ENCODE measurements around the gene KRT8.

Gene KRT8

GRCh38 chr12:52917800-52918199 lies 12.9 kb upstream of the KRT8 start:
- Mint-ChIP-seq H3K4me3 (no peak overlapping the region), H3K27me3 (ENCODE audit: low read depth) (peaks cover 2% of the 10 kb centered on the region), H3K27ac (no peak overlapping the region), H3K4me1 (ENCODE audit: low read depth) (no peaks in the 10 kb centered on the region), H3K9me3 (no peaks in the 10 kb centered on the region), H3K36me3 (ENCODE audit: low read depth) (no peaks in the 10 kb centered on the region)
- no peak for DNase-seq (ENCODE audit: low spot score)

- Mint-ChIP-seq H3K4me3 (no peak overlapping the region), H3K36me3 (ENCODE audit: low read depth) (no peaks in the 10 kb centered on the region), H3K4me1 (ENCODE audit: low read depth) (no peaks in the 10 kb centered on the region), H3K27ac (no peak overlapping the region), H3K27me3 (ENCODE audit: low read depth) (peaks cover 2% of the 10 kb centered on the region), H3K9me3 (no peaks in the 10 kb centered on the region)
- no peak for DNase-seq (ENCODE audit: low spot score)
These were observed 11.3 kb upstream of the KRT8 start for GRCh38 chr12:52916216-52916615.

GRCh38 chr12:52915637-52916036 lies 10.8 kb upstream of the KRT8 start:
- no peaks in the 10 kb centered on the region for H3K9me3 Mint-ChIP-seq
- H3K4me1 Mint-ChIP-seq (ENCODE audit: low read depth): no peaks in the 10 kb centered on the region
- no peak overlapping the region for H3K4me3 Mint-ChIP-seq
- peaks cover 2% of the 10 kb centered on the region for H3K27me3 Mint-ChIP-seq (ENCODE audit: low read depth)
- no peaks in the 10 kb centered on the region for H3K36me3 Mint-ChIP-seq (ENCODE audit: low read depth)
- H3K27ac Mint-ChIP-seq: no peak overlapping the region
- no peak for DNase-seq (ENCODE audit: low spot score)

- Mint-ChIP-seq H3K27me3 (ENCODE audit: low read depth) (peaks cover 2% of the 10 kb centered on the region), H3K9me3 (no peaks in the 10 kb centered on the region), H3K27ac (no peak overlapping the region), H3K4me1 (ENCODE audit: low read depth) (peaks cover 3% of the 10 kb centered on the region), H3K4me3 (no peak overlapping the region), H3K36me3 (ENCODE audit: low read depth) (no peaks in the 10 kb centered on the region)
- DNase-seq (ENCODE audit: low spot score): no peak
These were observed 9.8 kb upstream of the KRT8 start for GRCh38 chr12:52914576-52915121.

GRCh38 chr12:52913431-52913821 lies 8.6 kb upstream of the KRT8 start:
- DNase-seq (ENCODE audit: low spot score): no peak
- no peak overlapping the region for H3K4me3 Mint-ChIP-seq
- H3K4me1 Mint-ChIP-seq (ENCODE audit: low read depth): peaks cover 4% of the 10 kb centered on the region
- H3K27ac Mint-ChIP-seq: no peak overlapping the region
- no peaks in the 10 kb centered on the region for H3K36me3 Mint-ChIP-seq (ENCODE audit: low read depth)
- no peaks in the 10 kb centered on the region for H3K9me3 Mint-ChIP-seq
- H3K27me3 Mint-ChIP-seq (ENCODE audit: low read depth): peaks cover 2% of the 10 kb centered on the region

GRCh38 chr12:52912711-52913430 lies 8.0 kb upstream of the KRT8 start:
- H3K9me3 Mint-ChIP-seq: no peaks in the 10 kb centered on the region
- H3K4me1 Mint-ChIP-seq (ENCODE audit: low read depth): peaks cover 6% of the 10 kb centered on the region
- H3K27me3 Mint-ChIP-seq (ENCODE audit: low read depth): peaks cover 3% of the 10 kb centered on the region
- H3K36me3 Mint-ChIP-seq (ENCODE audit: low read depth): no peaks in the 10 kb centered on the region
- H3K4me3 Mint-ChIP-seq: no peak overlapping the region
- DNase-seq (ENCODE audit: low spot score): no peak
- no peak overlapping the region for H3K27ac Mint-ChIP-seq

- Mint-ChIP-seq H3K9me3 (no peaks in the 10 kb centered on the region), H3K27me3 (ENCODE audit: low read depth) (peaks cover 3% of the 10 kb centered on the region), H3K27ac (no peak overlapping the region)
These were observed 5.5 kb upstream of the KRT8 start for GRCh38 chr12:52910248-52910883.

GRCh38 chr12:52909796-52910195 lies 4.9 kb upstream of the KRT8 start:
- no peak overlapping the region for H3K27ac Mint-ChIP-seq
- no peak overlapping the region for H3K4me3 Mint-ChIP-seq
- no peaks in the 10 kb centered on the region for H3K9me3 Mint-ChIP-seq
- peaks cover 3% of the 10 kb centered on the region for H3K27me3 Mint-ChIP-seq (ENCODE audit: low read depth)
- no peak for DNase-seq (ENCODE audit: low spot score)
- H3K4me1 Mint-ChIP-seq (ENCODE audit: low read depth): peaks cover 6% of the 10 kb centered on the region
- no peaks in the 10 kb centered on the region for H3K36me3 Mint-ChIP-seq (ENCODE audit: low read depth)

More at GRCh38 chr12:52910248-52910883, 5.5 kb upstream of the KRT8 start:
- Mint-ChIP-seq H3K36me3 (ENCODE audit: low read depth) (no peaks in the 10 kb centered on the region), H3K4me3 (no peak overlapping the region), H3K4me1 (ENCODE audit: low read depth) (peaks cover 6% of the 10 kb centered on the region)
- no peak for DNase-seq (ENCODE audit: low spot score)

GRCh38 chr12:52909331-52909730 lies 4.5 kb upstream of the KRT8 start:
- H3K36me3 Mint-ChIP-seq (ENCODE audit: low read depth): no peaks in the 10 kb centered on the region
- H3K4me3 Mint-ChIP-seq: no peak overlapping the region
- peaks cover 6% of the 10 kb centered on the region for H3K4me1 Mint-ChIP-seq (ENCODE audit: low read depth)
- H3K27me3 Mint-ChIP-seq (ENCODE audit: low read depth): peaks cover 3% of the 10 kb centered on the region
- no peak for DNase-seq (ENCODE audit: low spot score)
- no peak overlapping the region for H3K27ac Mint-ChIP-seq
- no peaks in the 10 kb centered on the region for H3K9me3 Mint-ChIP-seq

- Mint-ChIP-seq H3K4me3 (no peak overlapping the region), H3K4me1 (ENCODE audit: low read depth) (peaks cover 9% of the 10 kb centered on the region), H3K9me3 (no peaks in the 10 kb centered on the region), H3K27ac (no peak overlapping the region), H3K27me3 (ENCODE audit: low read depth) (peaks cover 3% of the 10 kb centered on the region), H3K36me3 (ENCODE audit: low read depth) (no peaks in the 10 kb centered on the region)
- DNase-seq (ENCODE audit: low spot score): no peak
These were observed 2.4 kb upstream of the KRT8 start for GRCh38 chr12:52907092-52907810.

- Mint-ChIP-seq H3K4me3 (no peak overlapping the region), H3K4me1 (ENCODE audit: low read depth) (peaks cover 9% of the 10 kb centered on the region), H3K9me3 (no peaks in the 10 kb centered on the region), H3K27me3 (ENCODE audit: low read depth) (peaks cover 3% of the 10 kb centered on the region), H3K36me3 (ENCODE audit: low read depth) (no peaks in the 10 kb centered on the region), H3K27ac (no peak overlapping the region)
- no peak for DNase-seq (ENCODE audit: low spot score)
These were observed 1.3 kb upstream of the KRT8 start for GRCh38 chr12:52906191-52906601.

- Mint-ChIP-seq H3K9me3 (no peaks in the 10 kb centered on the region), H3K27me3 (ENCODE audit: low read depth) (peaks cover 3% of the 10 kb centered on the region), H3K4me1 (ENCODE audit: low read depth) (peaks cover 6% of the 10 kb centered on the region), H3K36me3 (ENCODE audit: low read depth) (no peaks in the 10 kb centered on the region), H3K4me3 (peak overlapping the region; percentile 43), H3K27ac (peak overlapping the region; percentile 28)
- peak; percentile 52 for DNase-seq (ENCODE audit: low spot score)
These were observed 894 bp downstream of the KRT8 start for GRCh38 chr12:52903855-52904508.

- Mint-ChIP-seq H3K4me1 (ENCODE audit: low read depth) (peaks cover 4% of the 10 kb centered on the region), H3K27ac (no peak overlapping the region), H3K27me3 (ENCODE audit: low read depth) (peaks cover under 1% of the 10 kb centered on the region), H3K9me3 (no peaks in the 10 kb centered on the region), H3K4me3 (peak overlapping the region; percentile 24), H3K36me3 (ENCODE audit: low read depth) (no peaks in the 10 kb centered on the region)
- DNase-seq (ENCODE audit: low spot score): peak; percentile 44
These were observed 1.5 kb downstream of the KRT8 start for GRCh38 chr12:52903285-52903854.
